Upper lobe of left lung (tissue), 4 donors: ENCODE results near the gene FAM241B.

Source experiments
- CTCF ChIP-seq, 6 experiments: fragments of 450-650 bp in 4 of 6; fragments of 200-600 bp in 2 of 6; sonication (generic) in 2 of 6; IDR thresholded peaks; one replicate each; pipeline ENCODE4 v1.5.1; 2016 to 2019; ENCODE audit warnings: antibody characterized with exemption in 6 of 6
- EP300 ChIP-seq, 4 donors: sonication (generic); formaldehyde crosslinking; IDR thresholded peaks; one replicate each; pipeline ENCODE4 v1.5.1; 2017; ENCODE audit warnings: antibody characterized with exemption in 4 of 4, control low read depth in 2 of 4
- POLR2A ChIP-seq, 4 donors: fragments of 450-650 bp; IDR thresholded peaks; one replicate each; pipeline ENCODE4 v1.5.1; 2016 to 2017; ENCODE audit warnings: antibody characterized with exemption in 4 of 4, mild to moderate bottlenecking in 2 of 4
- POLR2AphosphoS5 ChIP-seq, 2 donors: sonication (generic); formaldehyde crosslinking; IDR thresholded peaks; one replicate each; pipeline ENCODE4 v1.5.1; 2017; ENCODE audit warnings: antibody characterized with exemption in 2 of 2

GRCh38 chr10:69645296-69646184 lies 15.5 kb downstream of the FAM241B start:
- no peak for TF ChIP-seq CTCF (IDR thresholded peaks at IDR 0.05)
- TF ChIP-seq POLR2AphosphoS5 (IDR thresholded peaks at IDR 0.05), result no peak
- TF ChIP-seq POLR2A (IDR thresholded peaks at IDR 0.05), result no peak
- no peak for TF ChIP-seq EP300 (IDR thresholded peaks at IDR 0.05)
